DND-41 (cell line): Measurements from ENCODE around the gene FITM1.
"Not testable (repeated sequence)": the region's sequence is repeated elsewhere in the genome, so short reads cannot be mapped to it uniquely, and the experiment has no call there.

ENCODE experiments used
- ATAC-seq: fragments of 200-7000 bp; cut with Tn5 transposase; 3 replicates; pipeline ENCODE4 v1.9.1; 2021; ENCODE audit warnings: low read depth; ENCODE audit not compliant: insufficient read depth
- DNase-seq: peaks from one replicate; pipeline ENCODE4 v3.0.0-alpha.2; 2020
- H2AFZ ChIP-seq: 2 replicates; pipeline ENCODE4 v1.6.0; 2012; ENCODE audit warnings: low read depth, low read length
- H3K27ac ChIP-seq: 2 replicates; pipeline ENCODE4 v1.5.1; 2012; ENCODE audit warnings: low read length, inconsistent platforms
- H3K27me3 ChIP-seq: fragments of 200-600 bp; sonication (generic); 2 replicates; pipeline ENCODE4 v1.6.0; 2012; ENCODE audit warnings: low read length, mild to moderate bottlenecking, inconsistent platforms; ENCODE audit not compliant: insufficient read depth, poor library complexity
- H3K36me3 ChIP-seq: 2 replicates; pipeline ENCODE4 v1.5.1; 2012; ENCODE audit warnings: low read length, inconsistent platforms; ENCODE audit not compliant: insufficient read depth
- H3K4me1 ChIP-seq: 2 replicates; pipeline ENCODE4 v1.5.1; 2012; ENCODE audit warnings: mild to moderate bottlenecking, low read length; ENCODE audit not compliant: insufficient read depth
- H3K4me2 ChIP-seq: 2 replicates; pipeline ENCODE4 v1.6.0; 2012; ENCODE audit warnings: mild to moderate bottlenecking, moderate library complexity, low read length, inconsistent platforms; ENCODE audit not compliant: insufficient read depth
- H3K4me3 ChIP-seq, 2 experiments: fragments of 200-600 bp in 1 of 2; shearing (Covaris generic) in 1 of 2; 2 replicates each; pipeline ENCODE4 v1.5.1; 2012 to 2016; ENCODE audit warnings: inconsistent platforms in 2 of 2, low read length in 2 of 2, mild to moderate bottlenecking in 2 of 2, low read depth in 1 of 2, moderate library complexity in 1 of 2
- H3K79me2 ChIP-seq: 2 replicates; pipeline ENCODE4 v1.6.0; 2012; ENCODE audit warnings: low read length, inconsistent platforms; ENCODE audit not compliant: insufficient read depth
- H3K9ac ChIP-seq: 2 replicates; pipeline ENCODE4 v1.6.0; 2012; ENCODE audit warnings: low read depth, mild to moderate bottlenecking, inconsistent platforms, low read length, moderate library complexity
- H3K9me3 ChIP-seq: 2 replicates; pipeline ENCODE4 v1.5.1; 2012; ENCODE audit warnings: low read length, moderate library complexity, mild to moderate bottlenecking, inconsistent platforms; ENCODE audit not compliant: insufficient read depth, severe bottlenecking
- H4K20me1 ChIP-seq: 2 replicates; pipeline ENCODE4 v1.6.0; 2012; ENCODE audit warnings: low read length; ENCODE audit not compliant: insufficient read depth
- EZH2 ChIP-seq: IDR thresholded peaks from 3 replicates; pipeline ENCODE4 v1.6.1; 2012; ENCODE audit warnings: borderline replicate concordance, low read depth, mild to moderate bottlenecking, moderate library complexity, low read length, inconsistent platforms; ENCODE audit not compliant: severe bottlenecking
- TF ChIP-seq, protein P1 (sequence below): IDR thresholded peaks from 2 replicates; pipeline ENCODE4 v1.5.1; 2012; ENCODE audit warnings: borderline replicate concordance, low read length, moderate library complexity, mild to moderate bottlenecking; ENCODE audit not compliant: poor library complexity, severe bottlenecking; ENCODE audit errors: extremely low read depth

FITM1 gene

GRCh38 chr14:24102357-24103048 is 28.0 kb upstream of the FITM1 start:
- H3K36me3 ChIP-seq: peaks cover 47% of the 10 kb centered on the region
- no peak for DNase-seq
- TF ChIP-seq, protein P1, sequence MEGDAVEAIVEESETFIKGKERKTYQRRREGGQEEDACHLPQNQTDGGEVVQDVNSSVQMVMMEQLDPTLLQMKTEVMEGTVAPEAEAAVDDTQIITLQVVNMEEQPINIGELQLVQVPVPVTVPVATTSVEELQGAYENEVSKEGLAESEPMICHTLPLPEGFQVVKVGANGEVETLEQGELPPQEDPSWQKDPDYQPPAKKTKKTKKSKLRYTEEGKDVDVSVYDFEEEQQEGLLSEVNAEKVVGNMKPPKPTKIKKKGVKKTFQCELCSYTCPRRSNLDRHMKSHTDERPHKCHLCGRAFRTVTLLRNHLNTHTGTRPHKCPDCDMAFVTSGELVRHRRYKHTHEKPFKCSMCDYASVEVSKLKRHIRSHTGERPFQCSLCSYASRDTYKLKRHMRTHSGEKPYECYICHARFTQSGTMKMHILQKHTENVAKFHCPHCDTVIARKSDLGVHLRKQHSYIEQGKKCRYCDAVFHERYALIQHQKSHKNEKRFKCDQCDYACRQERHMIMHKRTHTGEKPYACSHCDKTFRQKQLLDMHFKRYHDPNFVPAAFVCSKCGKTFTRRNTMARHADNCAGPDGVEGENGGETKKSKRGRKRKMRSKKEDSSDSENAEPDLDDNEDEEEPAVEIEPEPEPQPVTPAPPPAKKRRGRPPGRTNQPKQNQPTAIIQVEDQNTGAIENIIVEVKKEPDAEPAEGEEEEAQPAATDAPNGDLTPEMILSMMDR: no peak
- no peak for TF ChIP-seq EZH2

GRCh38 chr14:24103451-24103850 is 27.0 kb upstream of the FITM1 start:
- TF ChIP-seq, protein P1: no peak
- TF ChIP-seq EZH2: no peak
- H3K4me1 ChIP-seq: peaks cover 4% of the 10 kb centered on the region
- H3K9ac ChIP-seq: no peak overlapping the region
- no peaks in the 10 kb centered on the region for H4K20me1 ChIP-seq
- ATAC-seq: no peak
- DNase-seq: no peak
- H3K4me3 ChIP-seq: no peak overlapping the region
- no peak overlapping the region for H2AFZ ChIP-seq
- no peak overlapping the region for H3K4me2 ChIP-seq
- no peaks in the 10 kb centered on the region for H3K9me3 ChIP-seq
- H3K27me3 ChIP-seq: no peaks in the 10 kb centered on the region
- no peaks in the 10 kb centered on the region for H3K79me2 ChIP-seq
- H3K36me3 ChIP-seq: peaks cover 41% of the 10 kb centered on the region
- H3K27ac ChIP-seq: no peak overlapping the region

More at GRCh38 chr14:24102357-24103048, 28.0 kb upstream of the FITM1 start:
- no peaks in the 10 kb centered on the region for H3K9me3 ChIP-seq
- H3K4me1 ChIP-seq: no peaks in the 10 kb centered on the region
- no peak overlapping the region for H2AFZ ChIP-seq
- H3K4me2 ChIP-seq: no peak overlapping the region
- H3K9ac ChIP-seq: no peak overlapping the region
- no peak overlapping the region for H3K27ac ChIP-seq
- H3K27me3 ChIP-seq: no peaks in the 10 kb centered on the region
- no peak for ATAC-seq
- no peaks in the 10 kb centered on the region for H4K20me1 ChIP-seq
- H3K4me3 ChIP-seq: no peak overlapping the region
- H3K79me2 ChIP-seq: no peaks in the 10 kb centered on the region

- H3K4me3 ChIP-seq, ATAC-seq, DNase-seq, H3K4me2 ChIP-seq, H3K27ac ChIP-seq, H2AFZ ChIP-seq, H3K27me3 ChIP-seq, H4K20me1 ChIP-seq, H3K9me3 ChIP-seq, H3K79me2 ChIP-seq, H3K9ac ChIP-seq: not testable (repeated sequence)
- Histone ChIP-seq H3K36me3 (peaks cover 21% of the 10 kb centered on the region), H3K4me1 (peaks cover 13% of the 10 kb centered on the region)
Observed at GRCh38 chr14:24105609-24106239, 24.7 kb upstream of the FITM1 start.

- Histone ChIP-seq H3K4me3 (no peak overlapping the region), H3K36me3 (peaks cover 17% of the 10 kb centered on the region), H3K4me1 (peaks cover 13% of the 10 kb centered on the region), H3K27me3 (no peaks in the 10 kb centered on the region), H3K9ac (no peak overlapping the region), H3K27ac (no peak overlapping the region), H3K9me3 (no peaks in the 10 kb centered on the region), H2AFZ (no peak overlapping the region), H4K20me1 (no peaks in the 10 kb centered on the region), H3K4me2 (no peak overlapping the region), H3K79me2 (no peaks in the 10 kb centered on the region)
- DNase-seq (no peak), ATAC-seq (no peak)
- TF ChIP-seq, protein P1: no peak
- no peak for TF ChIP-seq EZH2
Observed at GRCh38 chr14:24106672-24107271, 23.7 kb upstream of the FITM1 start.
